ENCODE measurements around the gene KCTD17. TPM values are rescaled to one million over a fixed set of nuclear protein-coding genes. Genes with fewer than 3 reads are reported as not detected.

KCTD17 gene
- total RNA-seq, 1 donor from 2014 or later = 24.2 TPM

DNA sequence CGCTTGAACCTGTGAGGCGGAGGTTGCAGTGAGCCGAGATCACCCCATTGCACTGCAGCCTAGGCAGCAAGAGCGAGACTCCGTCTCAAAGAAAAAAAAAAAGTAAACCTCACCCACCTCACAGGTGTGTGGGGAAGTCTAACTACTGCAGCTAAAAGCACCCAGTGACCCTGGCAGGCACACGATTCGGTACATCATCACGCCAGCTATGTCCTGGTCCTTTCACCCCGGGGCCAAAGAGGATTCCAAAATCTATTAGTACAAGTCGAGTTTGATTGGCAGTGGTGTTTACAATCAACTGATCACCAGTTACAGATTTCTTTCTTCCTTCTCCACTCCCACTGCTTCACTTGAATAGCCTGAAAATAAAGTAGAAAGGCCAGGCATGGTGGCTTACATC is 38.6 kb upstream of the KCTD17 start:
- no peaks in the 10 kb centered on the region for H3K27me3 ChIP-seq (ENCODE audit: low read depth)
- H3K4me1 ChIP-seq = peaks cover 40% of the 10 kb centered on the region
- intact Hi-C loops (cut with DNase I) = no loop called here
- no peak overlapping the region for H3K4me3 ChIP-seq
- no peak overlapping the region for H3K27ac ChIP-seq
- TF ChIP-seq, protein P1, sequence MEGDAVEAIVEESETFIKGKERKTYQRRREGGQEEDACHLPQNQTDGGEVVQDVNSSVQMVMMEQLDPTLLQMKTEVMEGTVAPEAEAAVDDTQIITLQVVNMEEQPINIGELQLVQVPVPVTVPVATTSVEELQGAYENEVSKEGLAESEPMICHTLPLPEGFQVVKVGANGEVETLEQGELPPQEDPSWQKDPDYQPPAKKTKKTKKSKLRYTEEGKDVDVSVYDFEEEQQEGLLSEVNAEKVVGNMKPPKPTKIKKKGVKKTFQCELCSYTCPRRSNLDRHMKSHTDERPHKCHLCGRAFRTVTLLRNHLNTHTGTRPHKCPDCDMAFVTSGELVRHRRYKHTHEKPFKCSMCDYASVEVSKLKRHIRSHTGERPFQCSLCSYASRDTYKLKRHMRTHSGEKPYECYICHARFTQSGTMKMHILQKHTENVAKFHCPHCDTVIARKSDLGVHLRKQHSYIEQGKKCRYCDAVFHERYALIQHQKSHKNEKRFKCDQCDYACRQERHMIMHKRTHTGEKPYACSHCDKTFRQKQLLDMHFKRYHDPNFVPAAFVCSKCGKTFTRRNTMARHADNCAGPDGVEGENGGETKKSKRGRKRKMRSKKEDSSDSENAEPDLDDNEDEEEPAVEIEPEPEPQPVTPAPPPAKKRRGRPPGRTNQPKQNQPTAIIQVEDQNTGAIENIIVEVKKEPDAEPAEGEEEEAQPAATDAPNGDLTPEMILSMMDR (IDR thresholded peaks at IDR 0.05) = no peak
- no peak for DNase-seq
- H3K36me3 ChIP-seq = peaks cover 10% of the 10 kb centered on the region
- ATAC-seq = no peak
- H3K9me3 ChIP-seq = no peaks in the 10 kb centered on the region

DNA sequence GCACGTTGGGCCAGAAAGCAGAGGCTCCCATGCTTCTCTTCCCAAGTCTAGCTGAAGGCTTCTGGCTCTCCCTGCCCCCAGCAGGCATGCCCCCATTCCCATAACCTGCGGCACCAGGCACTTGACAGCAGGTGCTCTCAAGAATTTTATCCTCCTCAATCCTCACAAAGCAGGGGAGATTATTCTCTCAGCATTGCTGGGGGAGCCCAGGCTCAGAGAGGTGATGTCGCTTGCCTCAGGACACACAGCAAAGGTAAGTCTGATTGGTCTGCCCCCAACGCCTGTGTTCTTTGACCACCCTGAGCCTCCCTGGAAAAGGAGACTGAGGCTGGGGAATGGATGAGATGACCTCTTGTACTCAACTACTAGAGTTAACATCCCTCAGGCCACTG is 37.1 kb upstream of the KCTD17 start:
- no peak overlapping the region for H3K4me3 ChIP-seq
- peaks cover 48% of the 10 kb centered on the region for H3K4me1 ChIP-seq
- ATAC-seq = no peak
- H3K36me3 ChIP-seq = peaks cover 10% of the 10 kb centered on the region
- H3K9me3 ChIP-seq = no peaks in the 10 kb centered on the region
- TF ChIP-seq, protein P1 (IDR thresholded peaks at IDR 0.05) = no peak
- H3K27ac ChIP-seq = no peak overlapping the region
- H3K27me3 ChIP-seq (ENCODE audit: low read depth) = no peaks in the 10 kb centered on the region
- intact Hi-C loops (cut with DNase I) = no loop called here
- no peak for DNase-seq

DNA sequence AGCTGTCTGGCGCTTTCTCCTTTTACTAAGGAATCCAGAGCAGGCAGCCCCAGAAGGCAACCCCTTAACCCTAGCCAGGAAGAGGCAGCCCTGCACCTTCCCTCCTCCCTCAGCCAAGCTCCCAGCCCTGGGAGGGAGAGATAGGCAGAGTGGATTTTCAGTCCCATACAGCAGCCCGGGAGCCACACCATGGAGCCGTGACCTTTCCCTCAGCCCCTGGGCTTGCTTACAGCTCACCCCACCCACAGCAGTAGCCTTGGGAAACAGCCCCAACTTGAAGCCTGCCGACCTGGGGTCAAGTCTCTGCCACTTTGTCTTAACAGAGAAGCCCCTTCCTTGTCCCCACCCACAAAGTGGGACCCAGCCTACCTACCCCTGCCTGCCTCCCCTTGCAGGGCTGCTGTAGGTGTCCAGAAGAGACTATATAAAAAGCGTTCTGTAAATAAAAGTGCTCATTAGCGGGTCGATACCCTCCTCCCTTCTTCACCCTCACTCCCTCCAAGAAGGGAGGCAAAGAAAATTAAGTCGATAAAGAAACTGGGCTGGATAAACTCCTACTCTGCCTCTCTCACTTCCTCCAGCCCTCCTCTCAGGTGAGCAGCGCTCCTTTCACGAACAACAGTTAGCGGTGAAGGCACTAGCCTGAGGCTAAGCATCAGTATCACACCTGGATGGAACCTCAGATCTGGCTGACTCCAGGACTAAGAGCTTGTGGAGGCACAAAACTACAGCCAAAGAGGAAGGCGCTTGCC is 36.5 kb upstream of the KCTD17 start:
- H3K36me3 ChIP-seq = peaks cover 10% of the 10 kb centered on the region
- H3K9me3 ChIP-seq = no peaks in the 10 kb centered on the region
- DNase-seq (no peak), ATAC-seq (no peak)
- TF ChIP-seq, protein P1 (IDR thresholded peaks at IDR 0.05) = no peak
- intact Hi-C loops (cut with DNase I) = no loop called here
- H3K4me1 ChIP-seq = peaks cover 48% of the 10 kb centered on the region
- H3K4me3 ChIP-seq = no peak overlapping the region
- no peaks in the 10 kb centered on the region for H3K27me3 ChIP-seq (ENCODE audit: low read depth)
- H3K27ac ChIP-seq = no peak overlapping the region

DNA sequence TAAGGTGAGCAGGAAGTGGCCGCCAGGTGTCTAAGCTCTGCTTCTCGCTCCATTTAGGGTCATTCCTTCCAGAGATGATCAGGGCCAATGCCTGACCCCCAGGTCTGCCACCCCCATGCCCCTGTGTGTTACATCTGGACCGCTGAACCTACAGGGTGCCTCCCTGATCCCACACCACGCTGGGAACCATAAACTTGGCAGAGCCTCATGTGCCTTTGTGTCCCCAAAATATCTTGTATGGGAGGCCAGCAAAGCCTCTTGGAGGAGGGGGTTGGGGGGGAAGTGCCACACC is 36.0 kb upstream of the KCTD17 start:
- Histone ChIP-seq H3K36me3 (peaks cover 9% of the 10 kb centered on the region), H3K4me3 (no peak overlapping the region), H3K9me3 (no peaks in the 10 kb centered on the region), H3K27ac (no peak overlapping the region), H3K4me1 (peaks cover 52% of the 10 kb centered on the region), H3K27me3 (ENCODE audit: low read depth) (no peaks in the 10 kb centered on the region)
- ATAC-seq (no peak), DNase-seq (no peak)
- intact Hi-C loops (cut with DNase I) = no loop called here
- TF ChIP-seq, protein P1 (IDR thresholded peaks at IDR 0.05) = no peak

DNA sequence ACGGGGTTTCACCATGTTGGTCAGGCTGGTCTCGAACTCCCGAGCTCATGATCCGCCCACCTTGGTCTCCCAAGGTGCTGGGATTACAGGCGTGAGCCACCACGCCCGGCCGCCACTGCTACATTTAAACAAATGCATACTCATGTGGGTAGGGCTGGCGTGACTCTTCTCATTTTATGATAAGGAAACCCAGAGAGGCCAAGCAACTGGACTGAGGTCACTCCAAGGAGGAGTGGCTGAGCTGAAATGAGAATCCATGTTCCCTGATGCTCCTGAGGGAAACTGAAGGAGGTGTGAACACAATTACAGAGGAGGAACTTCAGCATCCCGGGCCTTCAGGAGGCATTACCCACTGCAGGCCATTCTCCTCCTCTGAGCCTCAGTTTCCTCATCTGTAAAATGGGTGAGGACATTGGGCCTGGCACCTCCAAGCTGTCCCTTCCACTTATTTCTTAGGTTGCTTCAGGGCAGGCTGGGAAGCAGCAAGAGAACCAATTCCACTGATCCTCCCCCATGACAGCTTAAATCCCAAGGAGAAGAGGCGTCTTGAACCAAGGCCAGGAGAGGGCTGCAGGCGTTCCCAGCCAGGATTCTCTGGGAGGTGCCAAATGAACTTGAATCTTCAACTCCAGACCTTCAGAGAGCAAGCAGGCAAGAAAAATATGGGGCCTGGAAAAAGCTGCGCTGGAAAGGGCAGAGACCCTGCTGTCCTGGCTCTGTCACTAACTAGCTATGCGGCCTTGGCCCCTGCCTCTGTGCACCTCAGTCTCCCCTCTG is 35.2 kb upstream of the KCTD17 start:
- TF ChIP-seq, protein P1 (IDR thresholded peaks at IDR 0.05) = no peak
- H3K36me3 ChIP-seq = peaks cover 8% of the 10 kb centered on the region
- H3K9me3 ChIP-seq = no peaks in the 10 kb centered on the region
- H3K27me3 ChIP-seq (ENCODE audit: low read depth) = no peaks in the 10 kb centered on the region
- H3K4me1 ChIP-seq = peaks cover 60% of the 10 kb centered on the region
- no peak overlapping the region for H3K4me3 ChIP-seq
- intact Hi-C loops (cut with DNase I) = no loop called here
- no peak for ATAC-seq
- H3K27ac ChIP-seq = no peak overlapping the region
- DNase-seq = no peak
